Mammary epithelial cell (primary cell): ENCODE data around the gene RSAD2.

ENCODE experiments used
- CTCF ChIP-seq, 2 donors: IDR thresholded peaks in 1 of 2; conservative IDR thresholded peaks in 1 of 2; 2 replicates each; pipeline ENCODE4 v1.5.1; 2011 to 2012; ENCODE audit warnings: inconsistent platforms in 2 of 2, low read length in 2 of 2, mild to moderate bottlenecking in 2 of 2, control low read depth in 1 of 2, low read depth in 1 of 2; ENCODE audit not compliant: insufficient read depth in 1 of 2; ENCODE audit errors: extremely low read depth in 1 of 2
- EZH2 ChIP-seq: IDR thresholded peaks from 2 replicates; pipeline ENCODE4 v1.6.1; 2012; ENCODE audit warnings: low read length, inconsistent platforms, borderline replicate concordance

- TF ChIP-seq CTCF (conservative IDR thresholded peaks at IDR 0.05 in 1 of 2, IDR thresholded peaks at IDR 0.05 in 1 of 2; ENCODE audit: extremely low read depth in 1 of 2, insufficient read depth in 1 of 2, low read depth in 1 of 2, low read length in 2 of 2) (no peak), EZH2 (no peak)
Observed at GRCh38 chr2:6864231-6864754, 13.3 kb upstream of the RSAD2 start.
